OCI-LY3 (cell line): ENCODE results near the gene COL26A1.

Experiments
- H2AFZ ChIP-seq: fragments of 200-600, 300-600 bp; shearing (Covaris generic); 2 replicates; pipeline ENCODE4 v1.6.0; 2014; ENCODE audit warnings: antibody characterized with exemption, low read depth, low read length
- H3K27ac ChIP-seq: fragments of 200-600, 300-600 bp; sonication (generic); 2 replicates; pipeline ENCODE4 v1.5.1; 2014; ENCODE audit warnings: mild to moderate bottlenecking, low read length, moderate library complexity, mixed read lengths
- H3K27me3 ChIP-seq: fragments of 200-600, 300-600 bp; sonication (generic); 2 replicates; pipeline ENCODE4 v1.6.1; 2014; ENCODE audit warnings: low read depth, low read length, mixed read lengths
- H3K36me3 ChIP-seq: fragments of 200-600, 300-600 bp; sonication (generic); replicated peaks from 2 replicates; pipeline ENCODE3; 2014; ENCODE audit warnings: low read depth, low read length, mixed read lengths
- H3K4me1 ChIP-seq: fragments of 300-600, 200-600 bp; sonication (generic); 2 replicates; pipeline ENCODE4 v1.6.1; 2014; ENCODE audit warnings: low read length, mixed read lengths
- H3K4me2 ChIP-seq: fragments of 200-600, 300-600 bp; sonication (generic); 2 replicates; pipeline ENCODE4 v1.6.1; 2014; ENCODE audit warnings: low read length, mixed read lengths
- H3K4me3 ChIP-seq: fragments of 300-600, 200-600 bp; sonication (generic); 2 replicates; pipeline ENCODE4 v1.5.1; 2014; ENCODE audit warnings: antibody characterized with exemption, mild to moderate bottlenecking, low read length, moderate library complexity
- H3K79me2 ChIP-seq: fragments of 300-600, 200-600 bp; shearing (Covaris generic); 2 replicates; pipeline ENCODE4 v1.6.1; 2014; ENCODE audit warnings: mild to moderate bottlenecking, low read length, mixed read lengths
- H3K9ac ChIP-seq: fragments of 300-600, 200-600 bp; shearing (Covaris generic); 2 replicates; pipeline ENCODE4 v1.6.0; 2014; ENCODE audit warnings: mild to moderate bottlenecking, low read length, moderate library complexity
- H3K9me3 ChIP-seq: fragments of 200-600, 300-600 bp; shearing (Covaris generic); 2 replicates; pipeline ENCODE4 v1.6.1; 2014; ENCODE audit warnings: low read length, mixed read lengths; ENCODE audit not compliant: insufficient read depth
- H4K20me1 ChIP-seq: fragments of 200-600, 300-600 bp; sonication (generic); 2 replicates; pipeline ENCODE4 v1.6.1; 2016; ENCODE audit warnings: low read length, mixed read lengths; ENCODE audit not compliant: insufficient read depth
- EZH2phosphoT487 ChIP-seq: fragments of 200-600 bp; shearing (Covaris generic); IDR thresholded peaks from 2 replicates; pipeline ENCODE4 v1.6.1; 2018; ENCODE audit warnings: antibody characterized with exemption, mixed run types, low read depth
- TF ChIP-seq, protein P1 (sequence below): fragments of 200-600, 300-600 bp; sonication (generic); IDR thresholded peaks from 2 replicates; pipeline ENCODE4 v1.5.1; 2014; ENCODE audit warnings: antibody characterized with exemption, low read length, low read depth

The COL26A1 gene

DNA sequence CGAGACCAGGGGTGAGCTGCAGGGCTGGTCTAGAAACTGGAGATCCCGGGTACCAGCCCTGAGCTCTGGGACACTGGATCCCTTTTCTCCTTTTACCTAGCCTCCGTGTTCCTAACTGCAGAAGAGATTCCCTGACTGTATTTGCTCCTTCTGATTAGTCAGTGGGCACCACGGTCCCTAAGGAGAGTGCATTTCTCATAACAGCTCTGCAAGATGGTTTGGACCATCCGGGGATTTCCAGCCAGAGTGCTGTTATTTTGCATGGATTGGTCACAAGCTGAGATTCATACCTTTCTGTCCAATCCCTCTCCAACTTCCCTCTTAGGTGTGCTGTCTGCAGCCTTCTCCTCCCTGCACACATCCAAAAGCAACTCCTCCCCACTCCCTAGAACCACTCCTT is 143.9 kb downstream of the COL26A1 start:
- no peaks in the 10 kb centered on the region for H4K20me1 ChIP-seq
- peak overlapping the region; percentile 49 for H3K4me2 ChIP-seq
- H3K79me2 ChIP-seq: no peaks in the 10 kb centered on the region
- no peaks in the 10 kb centered on the region for H3K9me3 ChIP-seq
- H3K27ac ChIP-seq: no peak overlapping the region
- no peaks in the 10 kb centered on the region for H3K27me3 ChIP-seq
- H2AFZ ChIP-seq: no peak overlapping the region
- H3K4me3 ChIP-seq: no peak overlapping the region
- peaks cover 34% of the 10 kb centered on the region for H3K4me1 ChIP-seq
- H3K36me3 ChIP-seq: no peaks in the 10 kb centered on the region
- H3K9ac ChIP-seq: no peak overlapping the region
- TF ChIP-seq, protein P1, sequence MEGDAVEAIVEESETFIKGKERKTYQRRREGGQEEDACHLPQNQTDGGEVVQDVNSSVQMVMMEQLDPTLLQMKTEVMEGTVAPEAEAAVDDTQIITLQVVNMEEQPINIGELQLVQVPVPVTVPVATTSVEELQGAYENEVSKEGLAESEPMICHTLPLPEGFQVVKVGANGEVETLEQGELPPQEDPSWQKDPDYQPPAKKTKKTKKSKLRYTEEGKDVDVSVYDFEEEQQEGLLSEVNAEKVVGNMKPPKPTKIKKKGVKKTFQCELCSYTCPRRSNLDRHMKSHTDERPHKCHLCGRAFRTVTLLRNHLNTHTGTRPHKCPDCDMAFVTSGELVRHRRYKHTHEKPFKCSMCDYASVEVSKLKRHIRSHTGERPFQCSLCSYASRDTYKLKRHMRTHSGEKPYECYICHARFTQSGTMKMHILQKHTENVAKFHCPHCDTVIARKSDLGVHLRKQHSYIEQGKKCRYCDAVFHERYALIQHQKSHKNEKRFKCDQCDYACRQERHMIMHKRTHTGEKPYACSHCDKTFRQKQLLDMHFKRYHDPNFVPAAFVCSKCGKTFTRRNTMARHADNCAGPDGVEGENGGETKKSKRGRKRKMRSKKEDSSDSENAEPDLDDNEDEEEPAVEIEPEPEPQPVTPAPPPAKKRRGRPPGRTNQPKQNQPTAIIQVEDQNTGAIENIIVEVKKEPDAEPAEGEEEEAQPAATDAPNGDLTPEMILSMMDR: no peak
- no peak for TF ChIP-seq EZH2phosphoT487

DNA sequence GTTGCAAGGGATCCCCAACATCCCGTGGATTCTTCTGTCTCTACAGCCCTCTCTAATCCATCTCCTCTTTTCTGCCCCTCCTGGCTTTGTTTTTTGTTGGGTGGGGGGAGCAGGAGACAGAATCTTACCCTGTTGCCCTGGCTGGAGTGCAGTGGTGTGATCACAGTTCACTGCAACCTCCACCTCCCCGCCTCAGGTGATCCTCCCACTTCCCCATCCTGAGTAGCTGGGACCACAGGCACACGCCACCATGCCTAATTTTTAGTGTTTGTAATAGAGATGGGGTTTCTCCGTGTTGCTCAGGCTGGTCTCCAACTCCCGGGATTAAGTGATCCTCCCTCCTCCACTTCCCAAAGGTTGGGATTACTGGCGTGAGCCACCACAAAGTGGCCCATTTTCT is 144.7 kb downstream of the COL26A1 start:
- Histone ChIP-seq H2AFZ (peak overlapping the region; percentile 89), H3K4me3 (peak overlapping the region; percentile 73)

DNA sequence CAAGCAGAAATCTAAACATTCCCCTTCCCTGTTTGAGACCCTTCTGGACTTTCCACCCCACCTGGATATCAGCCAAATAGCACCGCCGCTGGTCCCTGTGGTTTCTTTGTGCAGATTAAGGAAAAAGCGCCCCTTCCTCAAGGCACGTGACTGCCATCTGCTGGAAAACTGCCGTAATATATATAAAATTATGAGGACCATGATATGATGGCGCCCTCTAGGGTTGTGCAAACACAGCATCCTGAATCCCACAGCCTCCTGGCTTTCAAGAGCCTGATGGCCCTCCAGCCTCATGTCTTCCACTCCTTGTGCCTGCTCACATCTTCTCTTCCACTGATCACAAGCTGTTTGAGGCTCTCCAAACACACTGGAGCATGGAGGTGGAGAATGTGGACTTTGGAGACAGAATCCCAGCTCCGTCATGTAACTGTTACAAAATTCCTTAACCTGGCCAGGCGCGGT is 145.1 kb downstream of the COL26A1 start:
- no peak for TF ChIP-seq EZH2phosphoT487
- TF ChIP-seq, protein P1: peak; percentile 99
- Histone ChIP-seq H3K79me2 (no peaks in the 10 kb centered on the region), H3K9ac (peak overlapping the region; percentile 37), H3K36me3 (no peaks in the 10 kb centered on the region), H3K4me1 (peaks cover 34% of the 10 kb centered on the region), H3K9me3 (no peaks in the 10 kb centered on the region), H3K4me3 (peak overlapping the region; percentile 73), H2AFZ (peak overlapping the region; percentile 89), H4K20me1 (no peaks in the 10 kb centered on the region), H3K27ac (no peak overlapping the region), H3K4me2 (peak overlapping the region; percentile 83), H3K27me3 (peaks cover 7% of the 10 kb centered on the region; the same call in 1 of the 2 replicates)

More for the DNA sequence above, 144.7 kb downstream of the COL26A1 start:
- Histone ChIP-seq H4K20me1 (no peaks in the 10 kb centered on the region), H3K36me3 (no peaks in the 10 kb centered on the region), H3K9ac (peak overlapping the region; percentile 37), H3K27me3 (peaks cover 3% of the 10 kb centered on the region; the same call in 1 of the 2 replicates), H3K79me2 (no peaks in the 10 kb centered on the region), H3K27ac (no peak overlapping the region), H3K9me3 (no peaks in the 10 kb centered on the region), H3K4me1 (peaks cover 34% of the 10 kb centered on the region), H3K4me2 (peak overlapping the region; percentile 83)
- TF ChIP-seq, protein P1: no peak
- no peak for TF ChIP-seq EZH2phosphoT487

DNA sequence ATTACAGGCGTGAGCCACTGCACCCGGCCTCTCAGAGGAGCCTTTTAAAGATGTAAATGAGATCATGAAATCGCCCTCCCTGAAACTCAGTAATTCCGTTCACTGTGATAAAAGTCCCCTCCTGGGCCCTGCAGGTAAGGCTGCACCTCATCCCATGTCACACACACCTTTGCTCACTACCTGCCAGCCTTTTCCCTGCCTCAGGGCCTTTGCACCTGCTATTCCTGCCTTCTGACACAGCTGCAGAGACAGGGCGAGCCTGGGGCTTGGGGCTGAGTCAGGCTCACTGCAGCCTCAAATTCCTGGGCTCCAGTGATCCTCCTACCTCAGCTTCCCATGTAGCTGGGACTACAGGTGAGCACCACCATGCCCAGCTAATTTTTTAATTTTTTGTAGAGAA is 147.6 kb downstream of the COL26A1 start:
- Histone ChIP-seq H3K27me3 (peaks cover 21% of the 10 kb centered on the region), H3K9me3 (no peaks in the 10 kb centered on the region), H3K79me2 (no peaks in the 10 kb centered on the region), H3K4me3 (no peak overlapping the region), H3K9ac (no peak overlapping the region), H3K36me3 (no peaks in the 10 kb centered on the region), H3K27ac (no peak overlapping the region), H3K4me2 (no peak overlapping the region), H4K20me1 (no peaks in the 10 kb centered on the region), H3K4me1 (peaks cover 17% of the 10 kb centered on the region), H2AFZ (no peak overlapping the region)
- TF ChIP-seq EZH2phosphoT487: no peak
- TF ChIP-seq, protein P1: no peak
